WTC11 (cell line): ENCODE data around the gene TTC36. TPM values are rescaled to one million over a fixed set of nuclear protein-coding genes. Genes with fewer than 3 reads are reported as not detected.

Source experiments
- ATAC-seq: fragments of 200-7000 bp; cut with Tn5 transposase; 2 replicates; pipeline ENCODE4 v1.10.0; 2021; ENCODE audit warnings: mild to moderate bottlenecking, moderate library complexity
- CTCF ChIA-PET: fragments of 300-600 bp; sonication (Branson Sonifier 250); formaldehyde crosslinking; loops from one replicate; lab custom pipeline; 2021; ENCODE audit warnings: antibody characterized with exemption; lab: Charles Lee
- POLR2A ChIA-PET: fragments of 350-600 bp; sonication (Branson Sonifier 250); formaldehyde crosslinking; loops from one replicate; lab custom pipeline; 2021; ENCODE audit warnings: antibody characterized with exemption; lab: Charles Lee
- DNase-seq: peaks from one replicate; pipeline ENCODE4 v3.0.0; 2021; ENCODE audit warnings: low spot score
- H3K27ac Mint-ChIP-seq: 2 replicates; pipeline ENCODE4 v1.8.0; 2021; ENCODE audit warnings: mixed read lengths
- H3K27me3 Mint-ChIP-seq: 2 replicates; pipeline ENCODE4 v1.8.0; 2021; ENCODE audit warnings: low read depth, mild to moderate bottlenecking, moderate library complexity, mixed read lengths
- H3K36me3 Mint-ChIP-seq: 2 replicates; pipeline ENCODE4 v1.8.0; 2021; ENCODE audit warnings: mixed read lengths
- H3K4me1 Mint-ChIP-seq: 2 replicates; pipeline ENCODE4 v1.8.0; 2022; ENCODE audit warnings: mixed read lengths
- H3K4me3 Mint-ChIP-seq: 2 replicates; pipeline ENCODE4 v1.8.0; 2021; ENCODE audit warnings: mild to moderate bottlenecking, moderate library complexity, mixed read lengths
- H3K9me3 Mint-ChIP-seq: 2 replicates; pipeline ENCODE4 v1.8.0; 2021; ENCODE audit warnings: mixed read lengths
- AR ChIP-seq: fragments of 250-450 bp; sonication (Bioruptor Pico); IDR thresholded peaks from 2 replicates; pipeline ENCODE4 v1.9.0; 2021; ENCODE audit warnings: mild to moderate bottlenecking
- CBFB ChIP-seq: sonication (generic); formaldehyde crosslinking; IDR thresholded peaks from 2 replicates; pipeline ENCODE4 v1.8.1; 2022; ENCODE audit warnings: mild to moderate bottlenecking, low read depth, missing genetic modification reagents
- CREM ChIP-seq: sonication (generic); formaldehyde crosslinking; IDR thresholded peaks from 2 replicates; pipeline ENCODE4 v1.8.1; 2022; ENCODE audit warnings: mild to moderate bottlenecking, missing genetic modification reagents, moderate library complexity
- CTCF ChIP-seq: fragments of 200-600 bp; IDR thresholded peaks from 2 replicates; pipeline ENCODE4 v1.8.0; 2022; ENCODE audit warnings: antibody characterized with exemption
- ETV6 ChIP-seq: sonication (generic); formaldehyde crosslinking; IDR thresholded peaks from 2 replicates; pipeline ENCODE4 v1.8.1; 2022; ENCODE audit warnings: mild to moderate bottlenecking, missing genetic modification reagents
- GRHL2 ChIP-seq: fragments of 250-450 bp; sonication (Bioruptor Pico); IDR thresholded peaks from 2 replicates; pipeline ENCODE4 v1.8.0; 2022; ENCODE audit warnings: mild to moderate bottlenecking, moderate library complexity; ENCODE audit not compliant: insufficient replicate concordance, severe bottlenecking
- HMGXB4 ChIP-seq: sonication (generic); formaldehyde crosslinking; IDR thresholded peaks from 2 replicates; pipeline ENCODE4 v1.8.1; 2023; ENCODE audit warnings: mild to moderate bottlenecking, moderate library complexity, missing genetic modification reagents
- NFATC4 ChIP-seq: fragments of 250-450 bp; sonication (Bioruptor Pico); IDR thresholded peaks from 2 replicates; pipeline ENCODE4 v1.9.0; 2021; ENCODE audit warnings: mild to moderate bottlenecking
- NFYB ChIP-seq: sonication (generic); formaldehyde crosslinking; conservative IDR thresholded peaks from 2 replicates; pipeline ENCODE4 v1.8.0; 2022; ENCODE audit warnings: low read depth, missing genetic modification reagents
- RORB ChIP-seq: fragments of 250-450 bp; sonication (Bioruptor Pico); IDR thresholded peaks from 2 replicates; pipeline ENCODE4 v1.9.0; 2021; ENCODE audit warnings: mild to moderate bottlenecking
- SOX15 ChIP-seq: fragments of 250-450 bp; sonication (Bioruptor Pico); IDR thresholded peaks from 2 replicates; pipeline ENCODE4 v1.9.0; 2021; ENCODE audit warnings: mild to moderate bottlenecking
- SP1 ChIP-seq: sonication (generic); formaldehyde crosslinking; conservative IDR thresholded peaks from 2 replicates; pipeline ENCODE4 v1.8.1; 2022; ENCODE audit warnings: missing genetic modification reagents
- TEAD1 ChIP-seq: sonication (generic); formaldehyde crosslinking; IDR thresholded peaks from 2 replicates; pipeline ENCODE4 v1.8.0; 2022; ENCODE audit warnings: mild to moderate bottlenecking, missing genetic modification reagents
- TEAD4 ChIP-seq: sonication (generic); formaldehyde crosslinking; IDR thresholded peaks from 2 replicates; pipeline ENCODE4 v1.8.0; 2022; ENCODE audit warnings: mild to moderate bottlenecking, missing genetic modification reagents
- TP53 ChIP-seq: sonication (generic); formaldehyde crosslinking; IDR thresholded peaks from 2 replicates; pipeline ENCODE4 v1.8.1; 2023; ENCODE audit warnings: mild to moderate bottlenecking, missing genetic modification reagents
- USF2 ChIP-seq: sonication (generic); formaldehyde crosslinking; IDR thresholded peaks from 2 replicates; pipeline ENCODE4 v1.8.1; 2023; ENCODE audit warnings: mild to moderate bottlenecking, missing genetic modification reagents, moderate library complexity
- ZNF281 ChIP-seq: sonication (generic); formaldehyde crosslinking; IDR thresholded peaks from 2 replicates; pipeline ENCODE4 v1.8.0; 2023; ENCODE audit warnings: mild to moderate bottlenecking, missing genetic modification reagents
- total RNA-seq: library from RNA; stranded (reverse); gene quantifications from 3 replicates; pipeline ENCODE4 v1.2.3, GENCODE V29; 2021

Gene TTC36
- total RNA-seq, 1 experiment from 2014 or later = 0.70 TPM

GRCh38 chr11:118488480-118489109 is 38.7 kb upstream of the TTC36 start:
- peaks cover 64% of the 10 kb centered on the region for H3K36me3 Mint-ChIP-seq
- ChIA-PET POLR2A (no interaction called here), CTCF (interaction anchor here (0.6 to 1.1 kb wide), 6 partner anchors 39 to 119 kb away, joined by 3 to 6 read pairs (median 3); partner anchors contain the start of gene PHLDB1)
- H3K4me3 Mint-ChIP-seq = no peak overlapping the region
- no peaks in the 10 kb centered on the region for H3K27me3 Mint-ChIP-seq
- DNase-seq (peak; percentile 75), ATAC-seq (peak; percentile 43)
- no peak for TF ChIP-seq NFATC4
- peak; percentile 49; the same call in 1 of the 2 replicates for TF ChIP-seq CTCF
- no peaks in the 10 kb centered on the region for H3K4me1 Mint-ChIP-seq
- no peaks in the 10 kb centered on the region for H3K9me3 Mint-ChIP-seq
- peak overlapping the region; percentile 76; the same call in 1 of the 2 replicates for H3K27ac Mint-ChIP-seq

GRCh38 chr11:118491041-118491440 is 36.2 kb upstream of the TTC36 start:
- Mint-ChIP-seq H3K4me3 (no peak overlapping the region), H3K9me3 (no peaks in the 10 kb centered on the region), H3K27ac (no peak overlapping the region), H3K27me3 (no peaks in the 10 kb centered on the region), H3K4me1 (no peaks in the 10 kb centered on the region)
- ATAC-seq = no peak
- POLR2A ChIA-PET = no interaction called here
- DNase-seq = no peak
- TF ChIP-seq SP1 = no peak
- no peak for TF ChIP-seq ETV6
- no peak for TF ChIP-seq GRHL2 (CRISPR knock-in tag)
- TF ChIP-seq AR (CRISPR knock-in tag) = no peak
- TF ChIP-seq USF2 (CRISPR knock-in tag) = no peak
- no peak for TF ChIP-seq NFYB
- TF ChIP-seq ZNF281 (CRISPR knock-in tag) = no peak
- no peak for TF ChIP-seq CREM
- no peak for TF ChIP-seq TP53 (CRISPR knock-in tag)
- no peak for TF ChIP-seq RORB
- TF ChIP-seq CBFB (CRISPR knock-in tag) = no peak
- TF ChIP-seq HMGXB4 = no peak
- TF ChIP-seq TEAD1 (CRISPR knock-in tag) = no peak
- TF ChIP-seq SOX15 (CRISPR knock-in tag) = no peak
- TF ChIP-seq TEAD4 (CRISPR knock-in tag) = no peak
- TF ChIP-seq, all 79 proteins: peak for 0
- H3K36me3 Mint-ChIP-seq = peaks cover 67% of the 10 kb centered on the region
- CTCF ChIA-PET = interaction anchor here (0.6 kb wide), 1 partner anchor 55 kb away, joined by 5 read pairs; the partner anchor contains the start of gene KMT2A
